Dedifferentiated amniotic fluid mesenchymal stem cell (primary cell): Measurements from ENCODE around the gene RPL32.

ENCODE experiments used
- DNase-seq: peaks from one replicate; pipeline ENCODE4 v3.0.0-alpha.2; 2016; ENCODE audit errors: extremely low spot score

RPL32 gene

DNA sequence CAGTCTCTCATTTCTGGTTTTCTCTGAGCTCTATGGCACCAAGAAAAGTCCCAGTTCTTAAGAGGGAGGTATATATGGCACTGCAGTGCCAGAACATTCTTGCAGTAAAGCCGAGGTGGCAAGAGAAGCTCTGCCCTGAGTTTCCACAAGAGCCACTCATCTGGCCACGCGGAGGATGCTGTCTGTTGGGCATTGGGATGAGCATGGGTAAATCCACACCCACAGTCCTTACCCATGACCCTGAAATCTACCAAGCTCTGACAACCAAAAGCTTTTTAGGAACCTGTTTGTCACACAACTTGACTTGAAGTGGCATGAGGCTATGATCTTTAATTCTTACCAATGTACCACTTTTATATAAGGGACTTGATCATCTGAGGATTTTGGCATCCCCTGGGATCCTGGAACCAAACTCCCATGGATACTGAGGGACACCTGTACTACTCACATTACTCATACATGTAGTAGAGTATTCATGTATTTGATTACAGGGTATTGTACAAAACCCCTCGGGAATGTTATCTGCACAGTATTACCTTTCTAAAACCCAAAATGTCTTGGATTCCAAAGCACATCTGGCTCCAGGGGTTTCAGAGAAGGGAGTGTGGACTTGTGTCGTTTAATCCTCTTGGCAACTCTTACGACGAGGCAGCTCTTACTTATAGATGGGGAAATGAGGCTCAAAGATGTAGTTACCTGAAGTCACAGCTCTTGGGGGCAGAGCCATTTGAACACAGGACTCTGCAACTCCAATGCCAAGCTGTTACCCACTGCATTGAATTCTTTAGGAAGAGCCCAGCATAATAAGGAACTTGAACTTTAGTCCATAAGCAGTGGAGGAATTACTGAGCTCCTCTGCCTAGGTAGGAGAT lies 8.8 kb downstream of the RPL32 start:
- no peak for DNase-seq

DNA sequence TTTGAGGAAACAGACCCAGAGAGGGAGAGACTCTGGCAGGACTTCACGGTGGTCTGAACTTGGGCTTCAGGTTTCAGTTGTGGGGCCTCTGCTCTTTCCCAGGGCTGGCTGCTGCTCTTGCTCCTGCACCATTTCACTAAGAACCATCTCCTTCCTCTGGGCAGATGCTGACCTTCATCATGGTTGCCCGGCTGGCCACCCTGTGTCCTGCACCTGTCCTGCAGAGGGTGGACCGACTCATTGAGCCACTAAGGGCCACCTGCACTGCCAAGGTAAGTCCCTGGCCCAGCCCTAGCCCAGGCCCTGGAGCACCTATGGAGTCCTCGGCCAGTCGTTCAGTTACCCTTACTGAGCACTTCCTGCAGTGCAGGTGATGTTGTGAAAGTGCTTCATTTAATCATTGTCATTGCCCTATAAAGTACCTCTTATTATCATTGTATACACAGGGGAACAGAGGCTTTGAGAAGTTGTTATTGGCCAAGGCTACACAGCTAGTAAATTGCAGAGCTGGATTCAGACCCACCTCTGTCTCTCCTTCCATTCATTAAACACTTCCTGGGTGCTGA lies 10.0 kb downstream of the RPL32 start:
- DNase-seq: no peak

- no peak for DNase-seq
These were observed 10.6 kb downstream of the RPL32 start for GRCh38 chr3:12830785-12831156.

DNA sequence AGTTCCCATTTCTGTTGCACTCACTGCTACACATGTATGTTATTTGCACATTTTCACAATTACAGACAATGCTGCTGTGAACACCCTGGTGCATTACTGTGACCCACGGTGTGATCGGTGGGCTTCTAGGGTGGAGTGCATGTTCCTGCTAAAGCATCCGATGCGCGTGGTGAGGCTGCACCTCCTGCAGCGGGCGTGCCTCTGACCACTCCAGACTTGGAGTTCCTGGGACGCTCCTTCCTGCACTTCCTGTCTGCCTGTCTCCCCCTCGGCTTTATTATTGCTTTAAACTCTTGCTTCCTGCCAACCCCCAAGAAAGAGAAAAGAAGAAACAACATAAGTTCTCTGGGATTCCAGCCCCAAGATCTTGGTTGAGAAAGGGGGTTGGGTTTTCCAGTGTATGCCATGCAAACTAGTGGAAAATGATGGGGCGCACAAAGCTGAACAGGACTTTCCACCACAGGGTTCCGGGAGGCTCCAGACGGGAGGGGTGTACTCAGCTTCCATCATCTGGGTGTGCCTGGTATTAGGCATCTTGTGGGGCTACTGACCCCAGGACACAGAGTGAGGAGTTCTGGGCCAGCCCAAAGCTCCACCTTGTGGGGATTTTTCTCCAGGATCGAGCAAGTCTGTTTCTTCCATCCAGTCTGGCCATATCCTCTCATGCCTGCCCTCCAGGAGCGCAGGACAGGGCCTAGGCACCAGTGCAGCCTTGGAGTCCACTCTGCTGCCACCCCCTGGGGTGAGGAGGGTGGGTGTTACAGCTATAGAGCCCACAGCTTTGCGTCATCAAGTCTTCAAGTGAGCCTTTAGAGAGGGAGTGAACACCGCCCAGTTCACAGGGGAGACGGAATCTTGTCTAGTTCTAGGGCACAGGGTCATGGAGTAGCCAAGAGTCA lies 11.2 kb downstream of the RPL32 start:
- DNase-seq: no peak

DNA sequence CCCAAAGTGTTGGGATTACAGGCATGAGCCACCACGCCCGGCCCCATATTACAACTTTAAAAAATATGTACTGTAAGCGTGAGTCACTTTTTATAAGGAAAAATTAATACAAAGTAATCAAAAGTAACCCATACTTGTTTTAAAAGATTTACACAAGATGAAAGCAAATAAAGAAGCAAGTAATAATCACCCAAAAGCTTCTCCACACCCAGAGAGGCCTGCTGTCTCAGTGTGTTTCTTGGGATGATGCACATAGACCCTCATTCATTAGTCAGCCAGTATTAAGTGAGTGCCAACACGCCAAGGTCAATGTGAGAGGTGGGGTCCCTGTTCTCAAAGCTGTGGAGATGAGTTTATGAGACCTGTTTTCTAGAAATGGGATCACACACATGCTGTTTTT lies 12.0 kb downstream of the RPL32 start:
- DNase-seq: no peak

GRCh38 chr3:12828751-12829150 lies 12.6 kb downstream of the RPL32 start:
- DNase-seq: no peak

GRCh38 chr3:12825156-12825555 lies 16.2 kb downstream of the RPL32 start:
- DNase-seq: no peak

DNA sequence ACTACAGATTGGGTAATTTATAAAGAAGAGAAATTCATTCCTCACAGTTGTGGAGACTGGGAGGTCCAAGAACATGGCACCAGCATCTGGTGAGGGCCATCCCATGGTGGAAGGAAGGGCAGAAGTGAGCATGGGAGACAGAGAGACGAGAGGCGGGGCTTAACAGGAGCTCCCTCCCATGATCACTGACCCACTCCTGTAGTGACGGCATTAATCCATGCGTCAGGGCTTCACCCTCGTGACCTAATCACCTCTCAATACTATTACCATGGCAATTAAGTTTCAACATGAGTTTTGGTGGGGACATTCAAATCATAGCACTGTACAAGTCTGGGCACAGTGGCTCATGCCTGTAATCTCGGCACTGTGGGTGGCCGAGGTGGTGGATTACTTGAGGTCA lies 17.1 kb downstream of the RPL32 start:
- DNase-seq: no peak

DNA sequence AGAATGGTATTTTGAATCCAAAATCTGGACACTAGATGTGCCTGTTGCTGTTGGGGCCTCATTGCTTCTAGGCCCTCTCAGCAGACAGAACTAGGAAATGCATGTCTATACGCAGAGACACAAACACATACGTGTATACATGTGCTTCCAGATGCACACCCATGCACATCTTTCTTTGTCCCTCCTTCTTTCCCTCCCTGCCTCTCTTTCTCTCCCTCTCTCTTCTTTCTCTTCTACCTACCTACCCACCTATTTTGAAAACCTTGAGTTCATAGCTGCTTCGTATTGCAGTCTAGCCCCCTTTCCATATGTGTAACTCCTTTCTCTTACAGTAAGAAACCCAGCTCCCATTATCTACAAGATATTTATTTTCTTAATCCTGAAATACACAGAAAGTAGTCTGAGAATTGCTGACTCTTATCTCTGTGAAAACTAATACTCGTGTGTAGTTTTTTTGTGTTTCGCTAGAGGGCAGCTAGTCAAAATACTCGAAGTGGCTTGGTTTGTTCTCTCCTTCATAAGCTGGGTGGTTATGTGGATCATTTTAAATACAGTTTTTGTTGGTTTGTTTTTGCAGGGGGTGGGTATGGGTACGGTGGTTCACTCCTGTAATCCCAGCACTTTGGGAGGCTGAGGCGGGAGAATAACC lies 18.5 kb downstream of the RPL32 start:
- DNase-seq: peak; percentile 58

DNA sequence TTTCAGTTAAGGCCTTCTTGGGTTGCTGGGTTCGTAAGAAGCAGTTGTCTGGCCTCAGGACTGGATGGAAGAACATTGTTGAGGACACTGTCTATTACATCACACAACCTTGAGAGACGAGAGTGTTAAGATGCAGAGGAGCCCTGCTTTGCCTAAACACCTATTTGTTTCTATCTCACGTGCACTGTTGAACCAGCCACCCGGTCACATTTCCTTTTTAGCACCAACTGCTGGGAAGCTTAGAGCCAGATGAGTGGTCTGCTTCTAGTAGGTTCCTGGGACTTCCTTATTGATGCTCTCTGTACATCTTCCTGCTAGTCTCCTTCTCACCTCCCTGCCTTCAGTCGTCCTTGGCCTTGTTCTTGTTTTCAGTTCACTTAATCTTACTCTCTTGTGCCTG lies 22.6 kb downstream of the RPL32 start:
- no peak for DNase-seq

- DNase-seq: no peak
These were observed 23.1 kb downstream of the RPL32 start for GRCh38 chr3:12818273-12818672.

- no peak for DNase-seq
These were observed 24.0 kb downstream of the RPL32 start for GRCh38 chr3:12817343-12817710.

GRCh38 chr3:12816521-12817342 lies 24.6 kb downstream of the RPL32 start:
- DNase-seq: no peak

- no peak for DNase-seq
These were observed 25.6 kb downstream of the RPL32 start for GRCh38 chr3:12815719-12816118.

DNA sequence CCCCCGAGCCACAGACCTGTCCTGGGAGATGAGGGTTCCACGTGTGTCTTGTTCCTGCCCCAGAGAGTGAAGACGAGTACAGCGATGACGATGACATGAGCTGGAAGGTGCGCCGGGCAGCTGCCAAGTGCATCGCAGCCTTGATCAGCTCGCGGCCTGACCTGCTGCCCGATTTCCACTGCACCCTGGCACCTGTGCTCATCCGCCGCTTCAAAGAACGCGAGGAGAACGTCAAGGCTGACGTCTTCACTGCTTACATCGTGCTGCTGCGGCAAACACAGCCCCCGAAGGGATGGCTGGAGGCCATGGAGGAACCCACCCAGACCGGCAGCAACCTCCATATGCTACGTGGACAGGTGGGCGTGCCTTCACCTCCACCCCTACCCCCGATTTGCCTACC lies 26.3 kb downstream of the RPL32 start:
- DNase-seq: no peak

DNA sequence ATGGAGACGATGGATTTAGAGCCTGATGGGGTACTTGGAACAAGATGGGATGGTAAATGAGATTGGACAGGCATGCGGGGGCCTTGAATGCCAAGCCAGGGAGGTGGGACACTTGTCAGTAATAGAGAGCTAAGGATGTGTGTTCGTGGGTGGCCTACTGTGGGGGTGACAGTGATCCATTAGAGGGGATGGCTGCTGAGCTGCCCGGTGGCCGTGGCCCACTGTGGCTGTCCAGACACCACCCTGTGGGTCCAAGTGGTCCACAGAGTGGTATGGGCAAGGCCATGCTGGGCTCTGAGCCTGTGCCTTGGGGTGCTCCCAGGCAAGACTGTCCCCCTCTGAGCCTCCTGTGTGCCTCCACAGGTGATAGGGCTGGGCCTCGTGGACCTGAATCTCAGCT lies 27.4 kb downstream of the RPL32 start:
- DNase-seq: no peak

GRCh38 chr3:12812812-12813211 lies 28.6 kb downstream of the RPL32 start:
- DNase-seq: no peak

DNA sequence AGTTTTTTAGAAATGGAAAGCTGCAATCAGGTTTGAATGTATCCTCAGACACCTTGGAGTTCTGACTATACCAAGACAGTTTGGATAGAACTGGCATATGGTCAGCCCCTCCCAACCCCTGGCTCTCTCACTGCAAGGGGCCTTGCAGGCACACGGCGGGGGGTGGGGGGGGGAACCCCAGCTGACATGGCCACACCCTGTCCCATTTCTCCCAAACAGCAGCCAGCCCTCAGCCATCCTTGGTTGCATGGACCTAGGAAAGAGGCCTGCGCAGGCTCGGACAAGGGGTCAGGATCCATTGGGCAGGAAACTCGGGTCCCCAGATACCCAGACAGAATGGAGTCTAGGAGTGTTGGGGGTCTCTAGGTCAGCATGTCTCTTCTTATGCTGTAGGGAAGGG lies 30.4 kb downstream of the RPL32 start:
- DNase-seq: no peak

- peak; percentile 83 for DNase-seq
These were observed 31.2 kb downstream of the RPL32 start for GRCh38 chr3:12810013-12810780.

DNA sequence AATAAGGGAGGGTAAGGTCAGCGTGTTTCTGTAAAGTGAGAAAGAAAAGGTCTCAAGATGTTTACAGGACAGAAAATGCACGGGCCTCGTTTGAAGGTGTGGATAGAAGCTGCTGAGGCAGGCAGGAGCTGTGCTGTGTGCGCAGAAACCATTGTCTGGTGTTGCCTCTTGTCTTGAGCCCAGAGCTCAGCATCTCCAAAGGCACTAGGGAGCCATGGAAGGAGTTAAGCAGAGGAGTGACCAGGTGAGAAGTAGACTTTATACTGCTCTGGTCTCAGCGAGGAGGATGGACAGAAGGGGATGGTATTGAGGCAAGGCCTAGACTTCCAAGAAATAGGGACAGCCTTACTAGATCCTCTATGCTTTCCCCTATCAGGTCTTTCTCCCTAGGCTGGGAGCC lies 31.9 kb downstream of the RPL32 start:
- no peak for DNase-seq

GRCh38 chr3:12809001-12809400 lies 32.4 kb downstream of the RPL32 start:
- no peak for DNase-seq
